Testis (tissue), 3 donors: ENCODE data around the gene GPATCH8. TPM values are rescaled to one million over a fixed set of nuclear protein-coding genes. Genes with fewer than 3 reads are reported as not detected.

ENCODE experiments used
- DNase-seq: peaks from one replicate; pipeline ENCODE4 v3.0.0-alpha.2; 2019
- H3K27ac ChIP-seq, 2 donors: fragments of 200-600 bp; sonication (generic); one replicate each; pipeline ENCODE4 v1.5.1; 2019
- H3K27me3 ChIP-seq: fragments of 200-600 bp; sonication (generic); one replicate; pipeline ENCODE4 v1.5.1; 2019
- H3K36me3 ChIP-seq: fragments of 200-600 bp; sonication (generic); one replicate; pipeline ENCODE4 v1.5.1; 2017; ENCODE audit warnings: low read depth; ENCODE audit errors: missing control alignments
- H3K4me1 ChIP-seq: fragments of 200-600 bp; sonication (generic); one replicate; pipeline ENCODE4 v1.5.1; 2019
- H3K4me3 ChIP-seq, 2 donors: fragments of 200-600 bp; sonication (generic); one replicate each; pipeline ENCODE4 v1.5.1; 2017 to 2019
- H3K9me3 ChIP-seq: fragments of 200-600 bp; sonication (generic); one replicate; pipeline ENCODE4 v1.5.1; 2017
- CTCF ChIP-seq, 3 experiments: fragments of 450-650 bp in 2 of 3; fragments of 200-600 bp in 1 of 3; sonication (generic) in 1 of 3; IDR thresholded peaks; one replicate each; pipeline ENCODE4 v1.5.1; 2016 to 2019; ENCODE audit warnings: antibody characterized with exemption in 3 of 3, mild to moderate bottlenecking in 2 of 3, moderate library complexity in 1 of 3
- POLR2A ChIP-seq: fragments of 450-650 bp; IDR thresholded peaks from one replicate; pipeline ENCODE4 v1.6.1; 2017; ENCODE audit warnings: antibody characterized with exemption, mild to moderate bottlenecking, moderate library complexity
- WGBS, 2 donors: methylation state at CpG; one replicate each; pipeline ENCODE4 v1.1.5; 2018; 5-methylcytosine and 5-hydroxymethylcytosine counted together
- intact Hi-C: fragments of 100-400 bp; cut with DNase I; formaldehyde crosslinking; loops from one replicate; pipeline ENCODE4 v1.15.1; 2023; ENCODE audit warnings: low total_unique reads
- polyA plus RNA-seq: library from polyadenylated mRNA; stranded (reverse); fragments of 350-450 nt; fragmentation: Illumina TruSeq; extraction: RNeasy Lipid Tissue Mini Kit (QIAGEN cat#74804); gene quantifications from one replicate; pipeline ENCODE4 v1.2.3, GENCODE V29; 2014; ENCODE audit warnings: low read depth, low replicate concordance; ENCODE audit not compliant: insufficient read depth
- total RNA-seq, 2 donors: library from RNA; depleted of rRNA; stranded (reverse); fragments of >200 nt; gene quantifications; one replicate each; pipeline ENCODE4 v1.2.3, GENCODE V29; 2016

The GPATCH8 gene
- total and polyA plus RNA-seq, 3 donors from 2014 or later, result 32.8 to 70.0 (median 69.2) TPM

GRCh38 chr17:44442806-44443205 lies 60.4 kb downstream of the GPATCH8 start:
- no peak for DNase-seq
- TF ChIP-seq POLR2A (no peak), CTCF (IDR thresholded peaks at IDR 0.05) (no peak)
- intact Hi-C loops, result no loop called here
- Histone ChIP-seq H3K4me1 (no peaks in the 10 kb centered on the region), H3K4me3 (no peak overlapping the region), H3K9me3 (no peaks in the 10 kb centered on the region), H3K27me3 (no peaks in the 10 kb centered on the region), H3K36me3 (no peaks in the 10 kb centered on the region), H3K27ac (no peak overlapping the region)
- WGBS, 2 donors, result 95 to 96% methylated on average over 3 of the region's 3 CpGs

GRCh38 chr17:44439168-44439567 lies 64.0 kb downstream of the GPATCH8 start:
- H3K27me3 ChIP-seq, result no peaks in the 10 kb centered on the region
- no peak overlapping the region for H3K27ac ChIP-seq
- TF ChIP-seq POLR2A, result no peak
- no peak for TF ChIP-seq CTCF (IDR thresholded peaks at IDR 0.05)
- no peaks in the 10 kb centered on the region for H3K9me3 ChIP-seq
- WGBS, 2 donors, result 75 to 80% methylated on average over 3 of the region's 3 CpGs
- intact Hi-C loops, result no loop called here
- no peaks in the 10 kb centered on the region for H3K36me3 ChIP-seq
- no peaks in the 10 kb centered on the region for H3K4me1 ChIP-seq
- no peak for DNase-seq
- no peak overlapping the region for H3K4me3 ChIP-seq

GRCh38 chr17:44438636-44439035 lies 64.6 kb downstream of the GPATCH8 start:
- H3K27ac ChIP-seq, result no peak overlapping the region
- H3K4me1 ChIP-seq, result no peaks in the 10 kb centered on the region
- no peaks in the 10 kb centered on the region for H3K27me3 ChIP-seq
- intact Hi-C loops, result no loop called here
- no peaks in the 10 kb centered on the region for H3K36me3 ChIP-seq
- no peak overlapping the region for H3K4me3 ChIP-seq
- 56 to 66% methylated on average over 2 of the region's 2 CpGs for WGBS, 2 donors
- TF ChIP-seq POLR2A (no peak), CTCF (IDR thresholded peaks at IDR 0.05) (no peak)
- no peak for DNase-seq
- H3K9me3 ChIP-seq, result no peaks in the 10 kb centered on the region

GRCh38 chr17:44436336-44436735 lies 66.9 kb downstream of the GPATCH8 start:
- no peaks in the 10 kb centered on the region for H3K9me3 ChIP-seq
- H3K27ac ChIP-seq, result no peak overlapping the region
- no peaks in the 10 kb centered on the region for H3K4me1 ChIP-seq
- no peak for DNase-seq
- WGBS, 2 donors, result 90 to 91% methylated on average over 2 of the region's 2 CpGs
- no peak overlapping the region for H3K4me3 ChIP-seq
- no peaks in the 10 kb centered on the region for H3K27me3 ChIP-seq
- H3K36me3 ChIP-seq, result no peaks in the 10 kb centered on the region
- no peak for TF ChIP-seq CTCF (IDR thresholded peaks at IDR 0.05)
- no peak for TF ChIP-seq POLR2A
- intact Hi-C loops, result no loop called here

GRCh38 chr17:44432254-44433157 lies 70.7 kb downstream of the GPATCH8 start:
- H3K27me3 ChIP-seq, result no peaks in the 10 kb centered on the region
- intact Hi-C loops, result no loop called here
- TF ChIP-seq CTCF (IDR thresholded peaks at IDR 0.05), result no peak
- no peak for TF ChIP-seq POLR2A
- H3K36me3 ChIP-seq, result no peaks in the 10 kb centered on the region
- no peak overlapping the region for H3K27ac ChIP-seq
- no peak for DNase-seq
- no peaks in the 10 kb centered on the region for H3K9me3 ChIP-seq
- WGBS, 2 donors, result 89 to 94% methylated on average over 9 of the region's 9 CpGs
- H3K4me1 ChIP-seq, result no peaks in the 10 kb centered on the region
- H3K4me3 ChIP-seq, result no peak overlapping the region
